HG03439 (cell line): ENCODE measurements around the gene SLC44A1.
A peak's percentile ranks its signal among the peaks of the same experiment; 100 is the strongest.

Experiments
- ATAC-seq: cut with Tn5 transposase; IDR thresholded peaks from one replicate; pipeline ENCODE4 v1.9.1; 2021; ENCODE audit warnings: mild to moderate bottlenecking, moderate library complexity; ENCODE audit not compliant: unreplicated experiment

Gene SLC44A1

DNA sequence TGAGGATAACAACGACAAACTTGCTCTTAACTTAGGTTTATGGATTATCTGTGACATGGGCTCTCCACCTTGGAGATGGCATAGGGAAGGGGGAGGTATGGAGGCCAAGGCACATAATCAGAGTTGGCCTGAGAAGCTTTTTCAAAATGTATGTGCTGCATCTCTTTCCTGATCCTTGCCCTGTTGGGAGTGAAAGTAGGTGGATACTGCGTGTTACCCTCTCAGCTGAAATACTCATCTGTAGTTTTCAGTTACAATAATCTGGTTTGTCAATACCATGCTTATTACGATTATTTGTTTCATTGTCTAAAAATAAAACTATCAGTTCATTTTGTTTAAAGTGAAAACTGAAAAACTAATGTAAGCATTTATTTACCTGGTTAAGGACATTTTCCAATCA, 86.7 kb downstream of the SLC44A1 start:
- ATAC-seq, result peak; percentile 42

DNA sequence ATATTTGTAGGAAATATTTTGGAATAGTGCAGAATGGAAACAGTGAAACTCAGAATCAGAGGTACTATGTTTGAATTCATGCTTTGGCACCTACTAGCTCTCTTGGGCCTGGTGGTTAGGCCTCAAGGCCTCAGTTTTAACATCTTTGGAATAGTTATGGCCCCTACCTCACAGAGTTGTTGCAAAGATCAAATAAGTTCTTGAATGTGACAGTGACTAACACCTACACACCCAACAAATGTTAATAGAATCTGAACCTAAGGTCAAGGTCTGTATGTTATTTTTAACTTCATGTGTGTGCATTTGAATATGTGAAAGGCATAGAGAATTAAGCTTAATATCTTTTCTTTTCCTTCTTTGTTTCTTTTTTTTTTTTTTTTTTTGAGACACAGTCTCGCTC, 87.3 kb downstream of the SLC44A1 start:
- no peak for ATAC-seq

DNA sequence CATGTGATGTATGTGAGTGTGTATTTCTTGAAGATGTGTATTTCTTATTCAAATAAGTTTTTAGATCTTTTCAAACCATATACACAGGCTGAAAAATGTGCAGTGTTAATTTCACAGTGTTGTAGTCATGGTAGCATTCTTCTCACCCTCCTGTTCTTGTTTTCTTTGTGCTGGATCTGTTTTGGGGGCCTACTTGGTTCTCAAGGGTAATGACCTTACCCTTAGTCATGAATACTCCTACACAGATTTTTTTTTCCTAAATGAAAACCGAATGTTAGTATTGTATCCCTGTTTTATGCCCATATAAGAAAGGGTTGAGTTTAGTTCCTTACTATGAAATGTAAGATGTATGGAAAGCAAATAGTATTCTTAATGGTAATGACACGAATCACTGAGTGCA, 88.0 kb downstream of the SLC44A1 start:
- no peak for ATAC-seq

DNA sequence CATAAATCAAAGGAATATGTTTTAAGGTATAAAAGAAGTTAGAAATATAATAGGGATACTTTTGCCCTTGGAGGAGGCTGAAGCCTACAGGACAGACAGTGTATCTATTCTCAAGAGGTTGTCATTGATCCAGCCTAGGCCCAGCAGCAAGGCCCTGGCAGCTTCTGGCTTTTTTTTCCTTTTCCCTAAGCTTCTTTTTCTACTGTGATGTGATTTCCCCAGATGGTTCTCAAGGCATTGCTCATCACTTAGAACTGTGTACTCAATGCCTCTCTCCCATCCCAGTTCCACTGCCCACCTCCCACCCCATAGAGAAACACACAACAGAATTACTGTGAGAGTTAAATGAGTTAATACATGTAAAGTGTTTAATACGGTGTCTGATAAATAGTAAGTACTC, 88.6 kb downstream of the SLC44A1 start:
- no peak for ATAC-seq

DNA sequence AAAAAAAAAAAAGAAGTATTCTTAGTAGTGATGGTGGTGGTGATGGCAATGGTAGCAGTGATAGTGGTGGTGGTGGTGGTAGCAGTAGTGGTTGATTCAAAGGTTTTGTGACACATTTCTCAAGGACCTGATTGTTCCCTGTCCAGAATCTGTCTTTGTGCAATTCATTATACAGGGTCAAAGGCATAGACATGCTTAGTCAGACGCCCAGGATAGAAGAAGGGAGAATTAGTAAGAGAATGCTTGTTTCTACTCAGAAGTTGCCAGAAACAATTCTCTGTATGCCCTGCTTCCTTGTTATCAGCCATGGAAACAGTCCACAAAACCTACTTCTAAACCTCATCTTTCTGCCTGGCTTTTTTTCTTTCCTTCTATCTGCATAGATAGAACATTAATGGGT, 89.4 kb downstream of the SLC44A1 start:
- ATAC-seq, result no peak

DNA sequence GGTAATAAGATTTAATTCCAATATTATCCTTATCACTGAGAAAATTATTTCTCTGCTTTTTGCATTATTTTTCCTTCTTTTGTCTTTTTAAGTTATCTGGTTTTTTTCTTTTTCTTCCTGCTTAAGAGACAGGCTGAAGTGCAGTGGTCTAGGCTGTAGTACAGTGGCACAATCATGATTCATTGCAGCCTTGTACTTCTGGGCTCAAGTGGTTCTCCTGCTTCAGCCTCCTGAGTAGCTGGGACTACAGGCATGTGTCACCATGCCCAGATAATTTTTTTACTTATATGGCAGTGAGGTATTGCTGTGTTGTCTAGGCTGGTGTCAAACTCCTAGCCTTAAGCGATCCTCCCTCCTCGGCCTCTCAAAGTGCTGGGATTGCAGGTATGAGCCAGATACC, 93.9 kb downstream of the SLC44A1 start:
- ATAC-seq, result no peak

DNA sequence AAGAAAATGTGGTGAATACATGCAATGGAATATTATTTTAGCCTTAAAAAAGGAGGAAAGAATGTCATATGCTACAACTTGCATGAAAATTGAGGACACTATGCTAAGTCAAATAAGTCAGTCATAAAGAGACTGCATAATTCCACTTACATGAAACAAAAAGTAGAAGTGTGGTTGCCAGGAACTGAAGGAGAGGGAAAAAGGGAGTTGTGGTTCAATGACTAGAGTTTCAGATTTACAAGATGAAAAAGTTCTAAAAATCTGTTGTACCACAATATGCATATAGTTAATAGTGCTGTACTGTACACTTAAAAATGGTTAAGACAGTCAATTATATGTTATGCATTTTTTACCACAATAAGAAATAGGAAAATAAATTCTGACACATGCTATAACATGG, 95.4 kb downstream of the SLC44A1 start:
- no peak for ATAC-seq

DNA sequence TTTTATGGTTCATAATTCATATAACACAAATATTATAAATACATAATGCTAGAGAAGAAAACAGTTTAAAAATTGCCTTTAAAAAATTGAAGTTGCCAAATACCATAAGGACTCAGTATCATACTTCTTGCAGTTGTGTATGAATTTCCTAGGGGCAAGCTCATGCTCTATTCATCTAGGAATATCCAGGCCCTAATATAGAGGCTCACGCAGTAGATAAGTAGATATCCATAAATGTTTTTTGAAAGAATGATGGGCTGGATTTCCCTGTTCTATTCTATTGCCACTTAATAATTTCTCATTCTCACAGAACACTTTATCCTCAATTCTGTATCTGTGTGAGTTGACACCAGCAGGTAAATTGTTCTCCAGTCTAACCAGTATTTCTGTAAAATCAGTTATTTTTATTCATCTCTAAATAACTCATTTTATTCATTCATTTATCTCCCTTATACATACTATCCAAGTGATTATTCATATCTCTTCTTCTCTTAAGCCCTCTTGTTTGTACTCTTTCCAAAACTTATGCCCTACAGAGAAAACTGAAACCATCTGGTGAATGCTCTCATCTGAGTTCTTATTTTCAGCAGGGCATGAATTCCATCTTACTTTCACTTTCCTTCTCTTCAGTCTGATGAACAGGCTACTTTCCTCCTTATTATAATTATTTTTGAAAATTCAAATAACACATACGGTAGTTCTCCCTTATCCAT, 97.1 kb downstream of the SLC44A1 start:
- no peak for ATAC-seq

DNA sequence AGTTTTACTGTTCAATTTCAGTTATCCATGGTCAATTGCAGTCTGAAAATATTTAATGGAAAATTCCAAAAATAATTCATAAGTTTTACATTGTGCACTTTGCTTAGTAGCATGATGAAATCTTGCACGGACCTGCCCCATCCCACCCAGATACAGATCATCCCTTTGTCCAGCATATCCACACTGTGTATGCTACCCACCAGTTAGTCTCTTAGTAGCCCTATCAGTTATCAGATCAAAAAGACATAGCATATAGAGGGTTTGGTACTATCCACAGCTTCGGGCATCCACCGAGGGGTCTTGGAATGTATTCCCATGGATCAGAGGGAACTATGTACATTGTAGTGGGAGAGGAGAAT, 97.7 kb downstream of the SLC44A1 start:
- ATAC-seq, result no peak

DNA sequence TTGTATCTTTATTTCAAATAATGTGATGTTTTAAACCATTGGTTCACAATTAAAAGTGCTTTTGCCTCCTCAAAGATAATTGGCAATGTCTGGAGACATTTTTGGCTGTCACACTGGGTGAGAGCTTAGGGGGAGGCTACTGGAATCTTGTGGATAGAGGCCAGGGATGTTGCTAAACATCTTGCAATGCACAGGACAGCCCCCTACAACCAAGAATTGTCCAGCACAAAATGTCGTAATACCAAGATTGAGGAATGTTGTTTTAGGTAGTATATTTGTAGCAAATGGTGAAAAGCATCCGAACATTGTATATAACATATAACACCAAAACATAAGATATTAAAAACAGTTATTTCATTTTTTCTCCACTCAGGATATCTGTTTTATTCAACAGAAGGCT, 99.8 kb downstream of the SLC44A1 start:
- no peak for ATAC-seq

DNA sequence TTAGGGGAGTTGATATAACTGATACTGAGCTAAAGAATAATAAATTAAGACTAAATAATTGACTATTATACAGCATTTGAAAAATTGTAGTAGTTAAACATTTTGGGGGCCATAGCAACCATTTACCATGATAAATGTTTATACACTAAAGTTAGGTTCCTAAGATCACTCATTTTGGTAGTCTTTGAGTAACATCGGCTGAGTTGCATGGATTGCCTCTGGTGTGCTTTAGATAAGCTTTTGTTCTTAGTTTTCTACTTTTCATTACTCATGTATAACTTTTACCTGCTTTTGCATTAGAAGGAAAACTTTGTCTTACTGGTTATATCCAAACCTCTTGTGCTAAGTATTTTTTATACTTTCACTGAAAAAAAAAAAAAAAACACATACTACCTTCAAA, 101.2 kb downstream of the SLC44A1 start:
- no peak for ATAC-seq

DNA sequence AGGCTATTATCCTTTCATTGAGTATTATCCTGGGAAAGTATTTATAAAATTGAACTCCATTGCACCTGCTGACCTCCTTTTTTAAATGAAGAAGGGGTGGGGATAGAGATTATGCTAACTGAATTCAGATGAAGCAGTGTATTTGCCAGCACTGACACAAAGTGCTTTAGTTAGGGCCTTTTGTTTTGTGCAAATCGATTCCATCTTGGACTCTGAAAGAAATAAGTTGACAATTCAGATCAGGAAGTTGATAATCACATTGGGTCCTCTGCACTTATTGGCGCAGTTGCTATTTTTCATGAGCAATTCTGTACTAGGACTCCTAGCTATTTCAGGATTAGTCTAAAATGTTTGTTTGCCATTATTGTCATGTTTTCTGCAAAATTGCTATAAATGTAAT, 101.8 kb downstream of the SLC44A1 start:
- no peak for ATAC-seq

DNA sequence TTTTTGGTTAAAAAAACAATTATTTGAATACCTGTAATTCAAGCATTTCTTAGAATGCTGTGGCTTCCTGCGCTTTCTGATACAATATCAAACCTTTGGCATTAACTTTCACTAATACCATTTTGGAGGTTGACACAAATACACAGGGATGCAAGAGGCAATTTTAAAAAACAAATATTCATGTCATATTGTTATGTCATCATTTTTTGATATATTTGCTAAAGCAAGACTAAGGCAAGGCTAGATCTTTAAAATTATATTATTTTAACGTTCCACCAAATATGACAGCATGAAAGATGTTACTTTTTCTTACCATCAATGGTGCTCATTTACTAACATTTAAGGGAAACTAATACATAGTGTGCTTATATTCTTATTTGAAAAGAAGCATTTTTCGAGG, 110.0 kb downstream of the SLC44A1 start:
- no peak for ATAC-seq

DNA sequence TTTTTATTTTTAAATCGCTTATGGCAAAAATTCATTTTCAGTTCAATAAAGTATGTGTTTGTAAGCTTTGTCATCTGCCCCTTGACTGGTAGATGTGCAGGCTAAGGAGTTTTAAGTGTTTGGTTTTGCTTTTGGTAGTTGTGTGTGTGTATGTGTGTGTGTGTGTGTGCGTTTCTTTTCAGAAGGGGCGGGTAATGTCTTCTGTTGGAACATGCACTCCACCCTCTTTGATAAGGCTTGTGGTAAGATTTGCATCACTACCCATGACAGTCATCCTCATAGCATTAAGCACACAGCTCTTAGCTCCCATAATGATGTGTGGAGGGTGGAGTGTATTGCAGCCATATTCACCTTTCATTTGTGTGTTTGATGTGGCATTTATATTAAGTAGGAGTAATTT, 111.3 kb downstream of the SLC44A1 start:
- ATAC-seq, result peak; percentile 42

DNA sequence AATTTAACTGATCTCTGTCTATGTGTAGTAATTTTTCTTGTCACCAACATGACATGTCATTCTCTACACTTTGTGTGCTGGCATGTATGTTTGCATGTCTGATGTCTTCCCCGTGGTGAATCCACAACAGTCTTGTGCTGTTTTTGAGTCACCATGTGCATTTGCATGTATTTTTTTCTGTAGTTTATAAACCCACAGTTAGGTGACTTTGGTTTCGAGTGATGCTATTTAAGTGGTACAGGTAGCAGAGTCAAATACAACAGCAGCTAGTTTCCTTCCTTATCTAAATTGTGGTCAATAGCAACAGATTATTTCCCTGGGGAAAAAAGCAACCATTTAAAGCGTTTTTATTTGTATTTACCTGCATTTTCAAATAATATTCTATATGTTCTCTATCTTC, 113.5 kb downstream of the SLC44A1 start:
- ATAC-seq, result peak; percentile 98

DNA sequence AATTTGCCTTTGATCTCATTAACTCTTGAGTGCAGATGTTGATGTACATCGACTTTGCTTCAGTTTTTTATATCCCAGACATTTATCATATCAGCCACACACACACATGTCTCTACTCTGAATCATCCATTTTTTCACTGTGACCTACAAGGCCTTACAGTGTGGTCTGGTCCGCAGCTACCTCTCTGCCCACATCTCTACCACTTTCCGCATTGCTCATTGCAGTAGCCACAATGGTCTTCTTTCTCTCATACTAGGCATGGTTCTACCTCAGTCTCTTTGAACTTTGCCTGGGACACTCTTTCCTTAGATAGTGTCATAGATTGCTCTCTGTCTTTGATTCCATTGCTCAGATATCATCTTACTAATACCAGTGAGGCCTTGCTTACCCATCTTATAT, 115.4 kb downstream of the SLC44A1 start:
- no peak for ATAC-seq

DNA sequence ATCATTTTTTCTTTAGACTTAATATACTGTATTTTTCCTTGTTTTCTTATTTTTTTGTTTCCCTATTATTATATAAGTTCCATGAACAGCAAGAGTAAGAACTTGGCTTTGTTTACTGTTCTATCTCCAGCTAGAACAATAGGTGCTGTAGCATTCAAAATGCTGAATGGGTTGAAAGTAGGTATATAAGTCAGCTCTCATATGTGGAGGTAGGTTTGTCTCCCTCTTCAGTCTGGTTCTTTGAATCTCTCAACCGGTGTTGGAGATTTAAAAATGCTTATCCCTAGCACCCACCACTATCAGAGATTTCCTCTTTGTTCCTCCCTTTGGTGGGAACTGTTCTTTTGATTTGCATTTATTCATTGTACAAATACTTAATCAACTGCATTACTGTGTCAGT, 115.9 kb downstream of the SLC44A1 start:
- no peak for ATAC-seq

DNA sequence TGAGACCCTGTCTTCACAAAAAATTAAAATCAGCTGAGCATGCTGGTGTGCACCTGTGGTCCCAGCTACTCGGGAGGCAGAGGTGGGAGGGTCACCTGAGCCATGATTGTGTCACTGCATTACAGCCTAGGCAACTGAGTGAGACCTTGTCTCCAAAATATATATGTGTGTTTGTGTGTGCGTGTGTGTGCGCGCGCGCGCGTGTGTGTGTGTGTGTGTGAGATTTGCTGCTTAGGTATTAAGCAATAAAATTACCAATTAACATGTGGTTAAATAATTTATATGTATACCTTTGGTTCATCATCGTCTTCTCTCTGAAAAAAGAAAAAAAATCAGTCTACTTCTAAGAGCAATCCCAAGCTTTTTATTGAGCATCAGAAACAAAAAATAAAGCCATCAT, 117.4 kb downstream of the SLC44A1 start:
- no peak for ATAC-seq

DNA sequence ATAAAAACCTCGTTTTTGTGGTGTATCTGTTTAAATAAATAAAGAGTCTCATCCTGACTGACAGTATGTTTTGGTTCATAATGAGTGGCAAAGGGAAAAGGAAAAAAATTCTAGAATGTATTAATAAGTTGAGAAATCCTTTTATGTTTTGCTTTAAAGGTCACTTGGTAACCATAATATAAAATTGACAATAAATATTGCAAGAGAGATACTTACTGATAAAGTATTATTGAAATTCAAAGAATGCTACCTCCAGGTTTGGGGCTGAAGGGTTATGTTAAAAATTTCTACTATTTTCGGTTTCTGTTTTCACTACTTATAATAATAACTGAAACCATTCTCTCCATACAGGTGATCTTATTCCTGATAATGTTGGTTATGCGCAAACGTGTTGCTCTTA, 118.0 kb downstream of the SLC44A1 start:
- ATAC-seq, result no peak

DNA sequence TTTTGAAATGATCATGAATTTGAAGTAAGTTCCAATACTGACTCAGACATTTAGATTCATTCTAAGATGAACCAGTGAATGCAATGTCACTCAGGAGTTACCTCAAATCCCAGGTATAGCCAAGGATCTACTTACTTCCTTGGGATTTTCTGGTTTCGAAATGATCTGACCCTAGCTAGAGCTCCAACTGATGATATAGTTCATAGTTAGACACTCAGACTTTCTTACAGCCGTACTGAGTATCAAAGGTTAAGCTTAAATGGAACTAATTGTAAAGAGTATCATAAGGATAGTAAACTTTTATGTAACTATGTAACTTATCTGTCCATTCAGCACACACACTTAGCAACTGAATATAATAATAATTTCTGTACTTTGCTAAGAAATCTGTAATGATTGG, 119.4 kb downstream of the SLC44A1 start:
- ATAC-seq, result no peak

DNA sequence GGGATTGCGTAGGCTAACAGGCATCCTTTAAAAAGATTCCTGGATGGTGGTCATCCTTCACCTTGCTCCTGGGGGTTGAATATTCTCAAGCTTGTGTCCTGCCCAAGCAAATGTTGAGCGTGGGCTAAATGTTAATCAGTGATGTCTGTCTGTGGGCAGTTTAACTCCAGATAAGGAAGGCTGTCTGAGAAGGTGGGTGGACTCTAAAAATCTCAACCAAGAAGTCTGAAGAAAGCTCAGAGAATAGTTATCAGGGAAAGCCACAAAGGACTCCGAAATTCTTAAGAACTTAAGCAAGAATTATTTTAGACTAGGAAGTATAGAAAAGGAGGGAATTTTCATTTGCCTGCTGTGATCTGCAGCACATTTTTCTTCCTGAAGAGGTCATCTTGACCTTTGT, 125.5 kb downstream of the SLC44A1 start:
- ATAC-seq, result no peak

DNA sequence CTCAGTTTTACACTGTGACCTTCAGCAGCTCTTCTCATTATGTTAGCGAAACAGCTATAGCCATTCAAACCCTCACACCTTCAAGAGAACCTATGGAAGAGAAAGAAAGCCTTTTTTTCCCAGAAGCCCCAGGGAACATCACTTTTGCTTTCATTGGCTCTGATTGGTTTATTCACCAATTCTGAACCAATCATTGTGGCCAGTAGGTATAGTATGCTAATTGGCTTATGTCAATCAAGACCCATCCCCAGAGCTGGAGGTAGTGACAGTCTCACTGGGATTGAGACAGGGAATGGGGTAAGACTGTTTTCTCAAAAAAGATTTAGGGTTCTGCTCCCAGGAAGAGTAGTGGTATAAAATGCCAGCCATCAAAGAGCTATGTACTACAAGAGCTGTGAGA, 129.3 kb downstream of the SLC44A1 start:
- ATAC-seq, result no peak

DNA sequence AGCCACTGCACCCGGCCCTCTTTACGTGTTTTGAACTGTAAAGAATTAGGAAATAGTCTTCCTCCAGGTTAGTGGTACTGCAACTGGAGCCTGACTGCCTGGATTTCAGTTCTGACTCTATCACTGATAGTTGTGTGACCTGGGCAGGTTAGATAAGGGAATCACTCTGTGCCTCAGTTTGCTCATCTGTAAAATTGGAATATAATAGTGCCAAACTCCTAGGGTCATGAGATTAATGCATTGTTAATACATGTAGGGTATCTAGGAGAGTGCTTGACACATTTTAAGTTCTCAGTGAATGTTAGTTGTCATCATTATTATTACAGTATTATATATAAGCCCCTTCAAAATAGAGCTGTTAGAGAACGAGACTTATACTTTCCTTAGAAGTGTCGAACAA, 130.9 kb downstream of the SLC44A1 start:
- ATAC-seq, result no peak

DNA sequence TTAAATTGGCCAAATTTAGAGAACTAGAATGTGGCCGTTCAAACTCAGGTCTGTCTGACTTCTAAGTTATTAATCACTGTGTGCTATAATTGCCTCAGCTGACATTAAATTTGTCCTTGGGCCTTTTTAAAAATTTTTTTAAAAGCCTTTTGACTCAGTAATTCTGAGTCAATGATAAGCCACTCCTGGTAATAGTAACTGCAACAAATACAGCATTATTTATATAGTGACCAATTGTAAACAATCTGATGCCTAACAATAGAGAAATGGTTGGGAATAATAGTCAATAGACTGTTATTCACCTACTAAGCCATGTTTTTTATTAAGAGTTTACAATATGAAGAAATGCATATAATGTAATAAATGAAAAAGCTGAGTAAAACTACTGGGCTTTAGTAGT, 132.4 kb downstream of the SLC44A1 start:
- ATAC-seq, result no peak
